NK-92 (cell line): Measurements from ENCODE around the gene TAF13.
"Not testable (repeated sequence)": the region's sequence is repeated elsewhere in the genome, so short reads cannot be mapped to it uniquely, and the experiment has no call there.

ENCODE experiments used
- DNase-seq: peaks from one replicate; lab custom pipeline; 2025; ENCODE audit not compliant: unreplicated experiment; lab: John Stamatoyannopoulos, UW

TAF13 gene

GRCh38 chr1:109091839-109092193 is 16.0 kb upstream of the TAF13 start:
- no peak for DNase-seq

- no peak for DNase-seq
These were observed 15.5 kb upstream of the TAF13 start for GRCh38 chr1:109091078-109091838.

GRCh38 chr1:109090196-109091077 is 14.6 kb upstream of the TAF13 start, which contains the start of gene TMEM167B:
TSS of gene TMEM167B (plus strand) at chr1:109090764. CDS start at chr1:109090873, 109 bp downstream.
- peak; percentile 35 for DNase-seq

DNA sequence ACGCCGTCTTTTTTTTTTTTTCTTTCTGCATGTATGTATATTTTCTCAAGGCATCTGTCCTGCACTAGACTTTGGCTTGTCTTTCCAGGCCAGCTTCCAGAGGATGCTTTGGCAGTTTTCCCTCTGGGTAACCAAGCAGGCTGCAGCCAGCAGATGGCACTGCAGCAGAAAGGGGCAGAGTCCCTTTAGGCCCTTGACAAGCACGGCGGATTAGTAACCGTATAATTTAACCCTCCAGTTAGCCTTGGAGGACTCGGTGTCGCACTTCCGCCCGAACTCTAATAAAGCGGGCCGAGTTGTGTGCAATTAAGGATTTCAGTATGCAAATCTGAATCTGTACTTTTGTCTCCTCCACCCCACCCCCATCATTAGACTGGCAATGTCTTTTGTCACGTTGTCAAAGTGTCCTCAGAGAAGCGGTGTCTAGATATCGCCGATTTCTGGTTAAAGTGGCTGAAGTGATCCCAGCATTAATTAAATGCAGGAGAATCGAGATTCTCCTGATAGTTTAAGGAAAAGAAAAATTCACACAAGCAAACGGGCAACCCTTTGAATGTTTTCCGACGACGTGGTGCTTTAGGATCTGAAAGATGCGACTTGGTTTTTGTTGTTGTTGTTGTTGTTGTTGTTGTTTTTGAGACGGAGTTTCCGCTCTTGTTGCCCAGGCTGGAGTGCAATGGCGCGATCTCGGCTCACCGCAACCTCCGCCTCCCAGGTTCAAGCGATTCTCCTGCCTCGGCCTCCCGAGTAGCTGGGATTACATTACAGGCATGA is 13.6 kb upstream of the TAF13 start:
- no peak for DNase-seq

DNA sequence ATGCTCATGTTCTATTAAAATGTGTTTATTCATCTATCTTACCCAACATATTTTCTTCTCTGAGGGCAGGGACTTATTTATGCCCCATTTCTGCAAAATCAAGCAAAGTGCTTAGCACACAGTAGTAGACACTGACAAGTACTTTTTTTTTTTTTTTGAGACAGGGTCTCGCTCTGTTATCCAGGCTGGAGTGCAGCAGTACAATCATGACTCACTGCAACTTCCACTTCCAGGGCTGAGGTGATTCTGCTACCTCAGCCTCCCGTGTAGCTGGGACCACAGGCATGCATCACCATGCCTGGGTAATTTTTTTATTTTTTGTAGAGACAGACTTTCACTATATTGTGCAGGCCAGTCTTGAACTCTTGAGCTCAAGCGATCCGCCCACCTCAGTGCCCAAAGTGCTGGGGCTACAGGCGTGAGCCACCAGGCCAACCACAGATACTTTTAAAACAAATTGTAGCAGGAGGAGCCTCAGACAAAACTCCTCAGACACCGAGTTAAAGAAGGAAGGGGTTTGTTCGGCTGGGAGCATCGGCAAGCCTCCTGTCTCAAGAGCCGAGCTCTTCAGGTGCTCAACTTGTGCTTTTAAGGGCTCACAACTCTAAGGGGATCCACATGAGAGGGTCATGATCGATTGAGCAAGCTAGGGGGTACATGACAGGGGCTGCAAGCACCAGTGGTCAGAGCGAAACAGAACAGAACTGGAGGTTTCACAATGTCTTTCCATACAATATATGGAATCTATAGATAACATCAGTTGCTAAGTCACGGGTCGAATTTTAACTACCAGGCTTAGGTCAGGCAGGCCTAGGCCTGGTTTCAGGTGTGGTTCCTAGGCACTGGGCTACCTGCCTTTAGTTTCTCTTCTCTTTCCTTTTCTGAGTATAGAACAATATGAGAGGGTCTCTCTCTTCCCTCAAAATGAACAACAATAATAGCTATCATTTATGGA is 9.0 kb upstream of the TAF13 start:
- DNase-seq: no peak

- no peak for DNase-seq
These were observed 8.1 kb upstream of the TAF13 start for GRCh38 chr1:109083923-109084322.

- DNase-seq: no peak
These were observed 7.7 kb upstream of the TAF13 start for GRCh38 chr1:109083501-109083900.

DNA sequence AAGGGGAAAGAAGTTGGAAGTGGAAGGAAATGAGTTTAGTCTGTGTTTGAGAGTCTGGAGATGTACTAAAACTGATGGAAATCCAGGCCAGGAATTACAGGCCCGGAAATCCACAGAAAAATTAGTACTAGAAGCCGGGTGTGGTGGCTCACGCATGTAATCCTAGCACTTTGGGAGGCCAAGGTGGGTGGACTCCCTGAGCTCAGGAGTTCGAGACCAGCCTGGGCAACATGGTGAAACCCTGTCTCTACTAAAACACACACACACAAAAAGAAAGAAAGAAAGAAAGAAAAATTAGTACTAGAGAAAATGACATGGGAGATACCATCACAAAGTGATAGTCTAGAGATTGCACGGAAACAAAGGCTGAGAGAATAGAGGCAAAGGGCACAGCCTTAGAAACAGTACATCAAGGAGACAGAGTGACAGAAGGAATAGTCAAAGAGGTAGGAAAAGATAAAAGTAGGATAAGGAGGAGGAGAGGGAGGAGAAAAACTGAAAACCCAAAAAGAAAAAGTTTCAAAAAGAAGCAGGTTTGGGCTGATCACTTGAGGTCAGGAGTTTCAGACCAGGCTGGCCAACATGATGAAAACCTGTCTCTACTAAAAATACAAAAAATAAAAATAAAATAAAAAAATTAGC is 4.8 kb upstream of the TAF13 start:
- no peak for DNase-seq

DNA sequence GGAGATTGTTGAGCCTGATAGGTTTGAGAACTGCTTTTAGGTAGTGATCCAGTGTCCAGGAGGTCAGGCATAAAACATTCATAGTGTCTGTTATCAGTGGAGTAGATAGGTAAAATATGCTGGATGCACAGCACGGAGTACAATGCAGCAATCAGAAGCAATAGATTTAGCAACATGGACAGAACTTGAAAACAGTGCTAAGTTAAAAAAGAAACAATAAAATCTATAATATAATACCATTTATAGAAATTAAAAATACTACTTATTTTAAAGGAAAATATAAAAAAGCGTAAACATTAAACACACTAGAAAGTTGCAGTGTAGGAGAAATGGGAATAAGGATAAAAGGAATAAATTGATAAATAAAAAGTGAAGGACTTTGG is 3.4 kb upstream of the TAF13 start:
- DNase-seq: no peak

DNA sequence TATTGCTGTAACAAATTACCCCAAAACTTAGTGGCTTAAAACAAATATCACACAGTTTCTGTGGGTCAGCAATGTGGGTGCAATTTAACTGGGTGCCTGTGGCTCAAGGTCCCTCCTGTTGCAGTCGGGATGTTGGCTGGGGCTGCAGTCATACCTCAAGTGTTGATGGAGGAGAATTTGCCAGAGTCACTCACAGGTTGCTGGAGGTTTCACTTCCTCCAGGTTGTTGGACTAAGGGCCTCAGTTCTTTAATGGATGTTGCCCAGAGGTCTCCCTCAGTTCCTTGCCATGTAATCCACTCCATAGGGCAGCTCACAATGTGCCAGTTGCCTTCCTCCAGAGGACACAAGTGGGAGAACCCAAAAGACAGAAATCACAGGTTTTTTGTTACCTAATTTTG is 2.5 kb upstream of the TAF13 start:
- DNase-seq: no peak

GRCh38 chr1:109069294-109069693 is 6.5 kb downstream of the TAF13 start:
- no peak for DNase-seq

DNA sequence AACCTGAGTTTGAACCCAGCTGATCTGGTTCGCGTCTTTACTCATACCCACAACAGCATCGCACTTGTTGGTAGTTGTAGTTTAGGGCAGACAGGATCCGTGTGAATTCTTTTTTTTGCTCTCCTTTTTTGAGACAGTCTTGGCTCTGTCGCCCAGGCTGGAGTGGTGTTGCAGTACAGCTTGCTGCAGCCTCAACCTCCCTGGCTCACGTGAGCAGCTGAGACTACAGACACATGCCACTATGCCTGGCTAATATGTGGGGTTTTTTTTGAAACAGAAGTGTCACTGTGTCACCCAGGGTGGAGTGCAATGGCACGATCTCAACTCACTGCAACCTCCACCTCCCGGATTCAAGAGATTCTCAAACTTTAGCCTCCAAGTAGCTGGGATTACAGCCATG is 7.9 kb downstream of the TAF13 start:
- DNase-seq: no peak

DNA sequence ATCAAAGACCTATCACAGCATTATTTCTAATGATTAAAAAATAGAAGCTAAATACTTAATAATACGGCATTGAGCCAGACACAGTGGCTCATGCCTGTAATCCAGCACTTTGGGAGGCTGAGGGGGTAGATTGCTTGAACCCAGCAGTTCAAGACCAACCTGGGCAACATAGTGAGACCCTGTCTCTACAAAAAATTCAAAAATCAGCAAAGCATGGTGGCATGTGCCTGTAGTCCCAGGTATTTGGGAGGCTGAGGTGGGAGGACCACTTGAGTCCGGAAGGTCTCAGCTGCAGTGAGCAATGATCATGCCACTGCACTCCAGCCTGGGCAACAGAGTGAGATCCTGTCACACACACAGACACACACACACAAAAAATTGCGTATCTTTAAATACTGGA is 10.7 kb downstream of the TAF13 start:
- no peak for DNase-seq

- no peak for DNase-seq
These were observed 14.6 kb downstream of the TAF13 start for GRCh38 chr1:109061183-109061582.

- DNase-seq: no peak
These were observed 15.1 kb downstream of the TAF13 start for GRCh38 chr1:109060707-109061106.

GRCh38 chr1:109059026-109059425 is 16.8 kb downstream of the TAF13 start:
- no peak for DNase-seq

DNA sequence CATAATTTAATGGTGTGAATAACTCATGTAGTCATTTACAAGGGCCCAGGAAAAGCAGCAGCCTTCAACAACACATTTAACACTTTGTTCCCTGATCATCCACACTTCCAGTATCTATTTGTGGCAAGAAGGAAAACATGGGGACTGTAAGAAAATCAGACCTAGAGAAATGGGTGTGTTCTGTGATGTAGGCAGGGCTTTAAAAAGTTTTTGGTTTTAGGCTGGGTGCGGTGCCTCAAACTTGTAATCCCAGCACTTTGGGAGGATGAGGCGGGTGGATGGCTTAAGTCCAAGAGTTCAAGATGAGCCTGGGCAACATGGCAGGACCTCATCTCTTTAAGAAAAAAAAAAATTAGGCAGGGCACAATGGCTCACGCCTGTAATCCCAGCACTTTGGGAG is 19.7 kb downstream of the TAF13 start:
- no peak for DNase-seq

GRCh38 chr1:109052145-109052544 is 23.7 kb downstream of the TAF13 start:
- DNase-seq: not testable (repeated sequence)

- DNase-seq: no peak
These were observed 25.4 kb downstream of the TAF13 start for GRCh38 chr1:109050228-109050995.
